Activated B cell treated with CpG ODN at 0.5 μM for 24 hours (primary cell): ENCODE data around the gene PSENEN. TPM values are rescaled to one million over a fixed set of nuclear protein-coding genes. Genes with fewer than 3 reads are reported as not detected.
A peak's percentile ranks its signal among the peaks of the same experiment; 100 is the strongest.

Experiments
- ATAC-seq: fragments of 200-7000 bp; cut with Tn5 transposase; one replicate; pipeline ENCODE4 v1.10.0; 2021; ENCODE audit warnings: low read depth, mild to moderate bottlenecking, moderate library complexity
- CTCF ChIA-PET: fragments of 350-600 bp; sonication (Branson Sonifier 250); formaldehyde crosslinking; loops from one replicate; lab custom pipeline; 2021; ENCODE audit warnings: antibody characterized with exemption; lab: Charles Lee
- POLR2A ChIA-PET: fragments of 350-600 bp; sonication (Branson Sonifier 250); formaldehyde crosslinking; loops from one replicate; lab custom pipeline; 2021; ENCODE audit warnings: antibody characterized with exemption; lab: Charles Lee
- DNase-seq: peaks from one replicate; pipeline ENCODE4 v3.0.0; 2022
- H3K27ac Mint-ChIP-seq: one replicate; pipeline ENCODE4 v1.8.0; 2020; ENCODE audit warnings: mixed read lengths
- H3K27me3 Mint-ChIP-seq: one replicate; pipeline ENCODE4 v1.8.0; 2021; ENCODE audit warnings: mixed read lengths
- H3K36me3 Mint-ChIP-seq: one replicate; pipeline ENCODE4 v1.8.0; 2021; ENCODE audit warnings: low read depth, mixed read lengths
- H3K4me1 Mint-ChIP-seq: one replicate; pipeline ENCODE4 v1.8.0; 2021; ENCODE audit warnings: mixed read lengths
- H3K4me3 Mint-ChIP-seq: one replicate; pipeline ENCODE4 v1.8.0; 2020; ENCODE audit warnings: mild to moderate bottlenecking, mixed read lengths
- H3K9me3 Mint-ChIP-seq: one replicate; pipeline ENCODE4 v1.8.0; 2020; ENCODE audit warnings: mixed read lengths
- intact Hi-C: fragments of 100-400 bp; cut with micrococcal nuclease; formaldehyde crosslinking; loops from one replicate; pipeline ENCODE4 v1.15.1; 2024
- total RNA-seq: library from RNA; stranded (reverse); gene quantifications from 2 replicates; pipeline ENCODE4 v1.2.3, GENCODE V29; 2022
- TF ChIP-seq, protein P1 (sequence below): fragments of 200-600 bp; IDR thresholded peaks from one replicate; pipeline ENCODE4 v1.8.0; 2022; ENCODE audit warnings: antibody characterized with exemption, mild to moderate bottlenecking

Gene PSENEN
- total RNA-seq, 1 donor from 2014 or later: 45.0 TPM

- DNase-seq (no peak), ATAC-seq (no peak)
- peaks cover 79% of the 10 kb centered on the region for H3K4me1 Mint-ChIP-seq
- H3K27ac Mint-ChIP-seq: peak overlapping the region; percentile 97
- peak overlapping the region; percentile 93 for H3K4me3 Mint-ChIP-seq
- TF ChIP-seq, protein P1, sequence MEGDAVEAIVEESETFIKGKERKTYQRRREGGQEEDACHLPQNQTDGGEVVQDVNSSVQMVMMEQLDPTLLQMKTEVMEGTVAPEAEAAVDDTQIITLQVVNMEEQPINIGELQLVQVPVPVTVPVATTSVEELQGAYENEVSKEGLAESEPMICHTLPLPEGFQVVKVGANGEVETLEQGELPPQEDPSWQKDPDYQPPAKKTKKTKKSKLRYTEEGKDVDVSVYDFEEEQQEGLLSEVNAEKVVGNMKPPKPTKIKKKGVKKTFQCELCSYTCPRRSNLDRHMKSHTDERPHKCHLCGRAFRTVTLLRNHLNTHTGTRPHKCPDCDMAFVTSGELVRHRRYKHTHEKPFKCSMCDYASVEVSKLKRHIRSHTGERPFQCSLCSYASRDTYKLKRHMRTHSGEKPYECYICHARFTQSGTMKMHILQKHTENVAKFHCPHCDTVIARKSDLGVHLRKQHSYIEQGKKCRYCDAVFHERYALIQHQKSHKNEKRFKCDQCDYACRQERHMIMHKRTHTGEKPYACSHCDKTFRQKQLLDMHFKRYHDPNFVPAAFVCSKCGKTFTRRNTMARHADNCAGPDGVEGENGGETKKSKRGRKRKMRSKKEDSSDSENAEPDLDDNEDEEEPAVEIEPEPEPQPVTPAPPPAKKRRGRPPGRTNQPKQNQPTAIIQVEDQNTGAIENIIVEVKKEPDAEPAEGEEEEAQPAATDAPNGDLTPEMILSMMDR: no peak
- CTCF ChIA-PET: interaction anchor here (1.4 to 5.7 kb wide), 4 partner anchors 13 to 23 kb away, joined by 5 to 57 read pairs (median 6); no protein-coding TSS in a partner anchor
- no peaks in the 10 kb centered on the region for H3K9me3 Mint-ChIP-seq
- POLR2A ChIA-PET: interaction anchor here (1.7 to 7.2 kb wide), 4 partner anchors 16 to 67 kb away, joined by 5 to 238 read pairs (median 42); partner anchors contain the start of genes COX6B1, IGFLR1, PSENEN and U2AF1L4
- H3K27me3 Mint-ChIP-seq: no peaks in the 10 kb centered on the region
- H3K36me3 Mint-ChIP-seq: peaks cover 13% of the 10 kb centered on the region
- intact Hi-C loops: loop anchor here (10.0 kb wide), 1 partner anchor 391 kb away; the partner anchor contains the start of gene CD22
Measured at GRCh38 chr19:35715355-35715809, 30.1 kb upstream of the PSENEN start.

DNA sequence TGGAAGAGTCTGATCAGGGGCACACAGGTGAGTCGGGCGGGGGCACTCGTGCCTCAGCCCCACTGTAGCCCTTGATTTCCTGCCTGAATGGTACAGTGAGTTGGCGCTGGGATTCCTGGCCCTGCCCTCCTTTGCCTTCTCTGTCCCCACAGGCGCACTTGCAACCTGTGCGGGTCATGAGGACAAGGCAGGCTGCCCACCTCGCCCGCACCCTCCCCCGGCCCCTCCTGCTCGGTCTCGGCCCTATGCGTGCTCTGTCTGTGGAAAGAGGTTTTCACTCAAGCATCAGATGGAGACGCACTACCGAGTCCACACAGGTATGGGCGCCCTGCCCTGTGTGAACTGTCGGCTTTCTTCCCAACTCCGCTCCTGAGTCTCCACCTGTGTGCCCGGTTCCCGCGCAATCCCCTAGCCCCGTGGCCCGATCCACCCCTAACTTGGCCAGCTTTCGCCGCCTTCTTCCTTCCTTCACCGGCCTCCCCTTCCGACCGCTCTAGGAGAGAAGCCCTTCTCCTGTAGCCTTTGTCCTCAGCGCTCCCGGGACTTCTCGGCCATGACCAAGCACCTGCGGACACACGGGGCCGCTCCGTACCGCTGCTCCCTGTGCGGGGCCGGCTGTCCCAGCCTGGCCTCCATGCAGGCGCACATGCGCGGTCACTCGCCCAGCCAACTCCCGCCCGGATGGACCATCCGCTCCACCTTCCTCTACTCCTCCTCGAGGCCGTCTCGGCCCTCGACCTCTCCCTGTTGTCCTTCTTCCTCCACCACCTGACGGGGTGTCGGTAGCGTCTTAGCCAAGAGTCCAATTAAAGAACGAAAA, 29.3 kb upstream of the PSENEN start:
- Mint-ChIP-seq H3K27ac (peak overlapping the region; percentile 97), H3K4me1 (peaks cover 72% of the 10 kb centered on the region), H3K27me3 (no peaks in the 10 kb centered on the region), H3K9me3 (no peaks in the 10 kb centered on the region), H3K4me3 (peak overlapping the region; percentile 93), H3K36me3 (peaks cover 17% of the 10 kb centered on the region)
- TF ChIP-seq, protein P1: no peak
- DNase-seq (peak; percentile 28), ATAC-seq (no peak)
- ChIA-PET POLR2A (interaction anchor here (1.7 to 7.2 kb wide), 4 partner anchors 17 to 68 kb away, joined by 5 to 238 read pairs (median 42); partner anchors contain the start of genes COX6B1, IGFLR1, PSENEN and U2AF1L4), CTCF (interaction anchor here (0.8 to 5.7 kb wide), 3 partner anchors 14 to 23 kb away, joined by 3 to 57 read pairs (median 6); no protein-coding TSS in a partner anchor)
- intact Hi-C loops: loop anchor here (2.0 to 10.0 kb wide), 3 partner anchors 29 to 391 kb away; partner anchors contain the start of genes CD22, HCST, PSENEN and U2AF1L4

- Mint-ChIP-seq H3K27me3 (no peaks in the 10 kb centered on the region), H3K36me3 (peaks cover 24% of the 10 kb centered on the region), H3K4me1 (peaks cover 69% of the 10 kb centered on the region), H3K4me3 (peak overlapping the region; percentile 93), H3K9me3 (no peaks in the 10 kb centered on the region), H3K27ac (peak overlapping the region; percentile 97)
- intact Hi-C loops: loop anchor here (1.0 to 10.0 kb wide), 14 partner anchors 15 to 392 kb away; partner anchors contain the start of genes CD22, COX6B1, HCST and LIN37
- DNase-seq: peak; percentile 75
- POLR2A ChIA-PET: interaction anchor here (1.5 to 7.2 kb wide), 7 partner anchors 11 to 69 kb away, joined by 5 to 238 read pairs (median 22); partner anchors contain the start of genes COX6B1, IGFLR1, LIN37 and PSENEN
- CTCF ChIA-PET: interaction anchor here (0.9 to 1.7 kb wide), 3 partner anchors 21 to 24 kb away, joined by 3 to 6 read pairs (median 5); no protein-coding TSS in a partner anchor
- ATAC-seq: peak; percentile 79
- TF ChIP-seq, protein P1: no peak
Measured at GRCh38 chr19:35716801-35717664, 28.4 kb upstream of the PSENEN start.

DNA sequence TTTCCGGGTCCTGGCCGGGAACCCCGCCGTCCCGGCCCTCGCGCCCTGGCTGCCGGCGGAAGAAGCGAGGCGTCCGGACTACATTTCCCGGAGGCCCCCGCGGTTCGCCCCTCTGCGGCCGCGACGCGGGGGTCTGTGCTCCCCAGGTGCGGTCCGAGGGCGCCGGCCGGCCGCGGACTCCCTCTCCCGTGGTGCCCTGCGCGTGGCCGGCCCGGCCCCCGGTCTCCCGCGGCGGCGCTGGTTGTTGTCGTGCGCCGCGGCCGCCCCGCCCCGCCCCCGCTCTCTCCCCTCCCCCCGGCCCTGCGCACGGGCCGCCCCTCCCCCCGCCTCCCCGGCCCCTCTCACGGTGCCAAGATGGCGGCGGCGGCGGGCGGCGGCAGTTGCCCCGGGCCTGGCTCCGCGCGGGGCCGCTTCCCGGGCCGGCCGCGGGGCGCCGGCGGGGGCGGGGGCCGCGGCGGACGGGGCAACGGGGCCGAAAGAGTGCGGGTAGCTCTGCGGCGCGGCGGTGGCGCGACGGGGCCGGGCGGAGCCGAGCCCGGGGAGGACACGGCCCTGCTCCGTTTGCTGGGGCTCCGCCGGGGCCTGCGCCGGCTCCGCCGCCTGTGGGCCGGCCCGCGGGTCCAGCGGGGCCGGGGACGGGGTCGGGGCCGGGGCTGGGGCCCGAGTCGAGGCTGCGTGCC, 27.6 kb upstream of the PSENEN start, which contains the start of gene KMT2B:
Gene KMT2B (plus strand): TSS at position 339 of the 680 bp plus-strand sequence. CDS start 16 bp downstream, at position 355.
- CTCF ChIA-PET: interaction anchor here (0.9 to 1.7 kb wide), 3 partner anchors 20 to 24 kb away, joined by 3 to 5 read pairs (median 3); partner anchors contain the start of gene IGFLR1
- DNase-seq (peak; percentile 95), ATAC-seq (peak; percentile 35)
- peaks cover 32% of the 10 kb centered on the region for H3K36me3 Mint-ChIP-seq
- no peaks in the 10 kb centered on the region for H3K9me3 Mint-ChIP-seq
- intact Hi-C loops: loop anchor here (1.0 to 10.0 kb wide), 14 partner anchors 16 to 393 kb away; partner anchors contain the start of genes CD22, COX6B1, HCST and LIN37
- H3K27ac Mint-ChIP-seq: peak within 1 kb of the TSS; percentile 97
- H3K27me3 Mint-ChIP-seq: no peaks in the 10 kb centered on the region
- TF ChIP-seq, protein P1: no peak
- peaks cover 61% of the 10 kb centered on the region for H3K4me1 Mint-ChIP-seq
- POLR2A ChIA-PET: interaction anchor here (1.1 to 3.4 kb wide), 8 partner anchors 10 to 213 kb away, joined by 3 to 22 read pairs (median 9); partner anchors contain the start of genes HSPB6, IGFLR1, LIN37 and PSENEN
- H3K4me3 Mint-ChIP-seq: peak within 1 kb of the TSS; percentile 93
